Esophagus muscularis mucosa (tissue), 3 donors: ENCODE results near the gene GPBP1L1.
"Not testable (repeated sequence)": the region's sequence is repeated elsewhere in the genome, so short reads cannot be mapped to it uniquely, and the experiment has no call there.

ENCODE experiments used
- CTCF ChIP-seq, 3 experiments: fragments of 200-600 bp in 2 of 3; fragments of 450-650 bp in 1 of 3; sonication (generic) in 2 of 3; IDR thresholded peaks; one replicate each; pipeline ENCODE4 v1.5.1; 2017 to 2019; ENCODE audit warnings: antibody characterized with exemption in 3 of 3, mild to moderate bottlenecking in 2 of 3, moderate library complexity in 1 of 3
- POLR2A ChIP-seq: fragments of 450-650 bp; IDR thresholded peaks from one replicate; pipeline ENCODE4 v1.6.1; 2017; ENCODE audit warnings: antibody characterized with exemption, moderate library complexity, mild to moderate bottlenecking, low read depth

- not testable (repeated sequence) for TF ChIP-seq POLR2A; CTCF (IDR thresholded peaks at IDR 0.05)
Measured at GRCh38 chr1:45726007-45726406, 39.7 kb upstream of the GPBP1L1 start.
